Keratinocyte (primary cell): ENCODE measurements around the gene ZC3H4. TPM values are rescaled to one million over a fixed set of nuclear protein-coding genes. Genes with fewer than 3 reads are reported as not detected.

ENCODE experiments used
- DNase-seq: peaks from one replicate; pipeline ENCODE4 v3.0.0-alpha.2; 2011; ENCODE audit warnings: low read depth, missing footprints, low spot score
- FAIRE-seq: peaks from 2 replicates; lab custom pipeline; 2011; peaks lifted over from hg19 to GRCh38; lab: Jason Lieb, UNC
- H2AFZ ChIP-seq: 2 replicates; pipeline ENCODE4 v1.6.0; 2012; ENCODE audit warnings: low read length, control low read depth, inconsistent platforms; ENCODE audit not compliant: control insufficient read depth
- H3K27ac ChIP-seq: 2 replicates; pipeline ENCODE4 v1.5.1; 2011; ENCODE audit warnings: low read length; ENCODE audit not compliant: control insufficient read depth, insufficient read depth
- H3K27me3 ChIP-seq: 3 replicates; pipeline ENCODE4 v1.6.0; 2011; ENCODE audit warnings: low read length; ENCODE audit not compliant: control insufficient read depth, insufficient read depth; ENCODE audit errors: extremely low read depth
- H3K36me3 ChIP-seq, 2 experiments: 2 replicates in 1 of 2; 3 replicates in 1 of 2; pipeline ENCODE4 v1.5.1; 2011; ENCODE audit warnings: low read length in 2 of 2, mild to moderate bottlenecking in 1 of 2; ENCODE audit not compliant: control insufficient read depth in 2 of 2, insufficient read depth in 2 of 2; ENCODE audit errors: extremely low read depth in 1 of 2
- H3K4me1 ChIP-seq: 3 replicates; pipeline ENCODE4 v1.5.1; 2011; ENCODE audit warnings: low read length; ENCODE audit not compliant: control insufficient read depth, insufficient read depth; ENCODE audit errors: extremely low read depth
- H3K4me2 ChIP-seq: 3 replicates; pipeline ENCODE4 v1.6.0; 2011; ENCODE audit warnings: low read depth, low read length; ENCODE audit not compliant: control insufficient read depth, insufficient read depth; ENCODE audit errors: extremely low read depth
- H3K4me3 ChIP-seq, 3 experiments: fragments of 200-600 bp in 1 of 3; sonication (generic) in 1 of 3; 2 replicates in 2 of 3; 3 replicates in 1 of 3; pipeline ENCODE4 v1.5.1; 2011 to 2016; ENCODE audit warnings: low read length in 3 of 3, mild to moderate bottlenecking in 3 of 3, control low read depth in 2 of 3, inconsistent platforms in 1 of 3, low read depth in 1 of 3, mixed read lengths in 1 of 3, mixed run types in 1 of 3, moderate library complexity in 1 of 3; ENCODE audit not compliant: control insufficient read depth in 2 of 3, insufficient read depth in 2 of 3; ENCODE audit errors: extremely low read depth in 1 of 3
- H3K79me2 ChIP-seq: 2 replicates; pipeline ENCODE4 v1.6.0; 2012; ENCODE audit warnings: low read length; ENCODE audit not compliant: control insufficient read depth, insufficient read depth
- H3K9ac ChIP-seq: 3 replicates; pipeline ENCODE4 v1.6.0; 2011; ENCODE audit warnings: low read length; ENCODE audit not compliant: control insufficient read depth, insufficient read depth; ENCODE audit errors: extremely low read depth
- H3K9me1 ChIP-seq: 3 replicates; pipeline ENCODE4 v1.6.0; 2011; ENCODE audit warnings: low read length; ENCODE audit not compliant: control insufficient read depth, insufficient read depth; ENCODE audit errors: extremely low read depth
- H3K9me3 ChIP-seq: 2 replicates; pipeline ENCODE4 v1.5.1; 2012; ENCODE audit warnings: low read depth, low read length; ENCODE audit not compliant: control insufficient read depth
- H4K20me1 ChIP-seq: 3 replicates; pipeline ENCODE4 v1.6.0; 2011; ENCODE audit warnings: low read length; ENCODE audit not compliant: control insufficient read depth, insufficient read depth; ENCODE audit errors: extremely low read depth
- CTCF ChIP-seq, 3 experiments: IDR thresholded peaks in 1 of 3; conservative IDR thresholded peaks in 1 of 3; optimal IDR thresholded peaks in 1 of 3; 2 replicates in 2 of 3; 3 replicates in 1 of 3; pipeline versions ENCODE3 to v1.5.1; 2011; ENCODE audit warnings: low read length in 3 of 3, mild to moderate bottlenecking in 3 of 3, moderate library complexity in 2 of 3, control low read depth in 1 of 3, inconsistent platforms in 1 of 3; ENCODE audit not compliant: insufficient read depth in 2 of 3; ENCODE audit errors: extremely low read depth in 1 of 3
- EZH2 ChIP-seq: IDR thresholded peaks from one replicate; pipeline ENCODE4 v1.6.1; 2012; ENCODE audit warnings: inconsistent platforms, mild to moderate bottlenecking, low read length, moderate library complexity
- dilution Hi-C: fragments of 300-500 bp; cut with MboI; formaldehyde crosslinking; loops from one replicate; pipeline ENCODE4 v1.7.0; 2020; ENCODE audit warnings: low sequenced_read_pairs; ENCODE audit not compliant: extremely low pct_ligation_motif_present
- polyA plus RNA-seq, 5 experiments: library from polyadenylated mRNA; depleted of rRNA in 3 of 5; stranded (reverse) in 3 of 5; stranded (forward) in 1 of 5; unstranded in 1 of 5; fragments of >200 nt; gene quantifications; 1 replicate in 1 of 5; 2 replicates in 3 of 5; 3 replicates in 1 of 5; pipeline versions ENCODE4 v1.2.1 to v1.2.3, GENCODE V29; 2011 to 2012; ENCODE audit warnings: missing spikeins in 2 of 5, low read depth in 1 of 5, low replicate concordance in 1 of 5

ZC3H4 gene
- polyA plus RNA-seq, 1 donor (not counting 4 experiments of a cell fraction or from before 2014, with no cell fraction given), result 5.6 TPM

- no peak for FAIRE-seq
- Histone ChIP-seq H3K4me2 (no peak overlapping the region), H3K9ac (no peak overlapping the region)
These were observed 85.9 kb downstream of the ZC3H4 start for GRCh38 chr19:47027586-47028088.

GRCh38 chr19:47026889-47027288 lies 86.7 kb downstream of the ZC3H4 start:
- H3K4me2 ChIP-seq, result no peak overlapping the region

More at GRCh38 chr19:47027586-47028088, 85.9 kb downstream of the ZC3H4 start:
- Histone ChIP-seq H2AFZ (no peak overlapping the region), H3K4me1 (no peaks in the 10 kb centered on the region), H3K4me3 (no peak overlapping the region), H3K9me1 (no peaks in the 10 kb centered on the region), H3K79me2 (no peaks in the 10 kb centered on the region), H3K9me3 (no peaks in the 10 kb centered on the region), H3K27me3 (peaks cover 29% of the 10 kb centered on the region), H3K27ac (no peak overlapping the region), H4K20me1 (no peaks in the 10 kb centered on the region), H3K36me3 (no peaks in the 10 kb centered on the region)
- dilution Hi-C loops, result no loop called here
- no peak for TF ChIP-seq CTCF (optimal IDR thresholded peaks at IDR 0.05 in 1 of 3, IDR thresholded peaks at IDR 0.05 in 1 of 3, conservative IDR thresholded peaks at IDR 0.05 in 1 of 3; ENCODE audit: extremely low read depth in 1 of 3, insufficient read depth in 2 of 3, low read length in 3 of 3)
- TF ChIP-seq EZH2, result peak; percentile 48
- no peak for DNase-seq

More at GRCh38 chr19:47026889-47027288, 86.7 kb downstream of the ZC3H4 start:
- Histone ChIP-seq H4K20me1 (no peaks in the 10 kb centered on the region), H3K4me1 (no peaks in the 10 kb centered on the region), H3K4me3 (no peak overlapping the region), H3K79me2 (no peaks in the 10 kb centered on the region), H3K9me3 (no peaks in the 10 kb centered on the region), H3K36me3 (no peaks in the 10 kb centered on the region), H3K27me3 (peaks cover 37% of the 10 kb centered on the region), H3K9me1 (no peaks in the 10 kb centered on the region), H3K9ac (no peak overlapping the region), H3K27ac (no peak overlapping the region), H2AFZ (no peak overlapping the region)
- FAIRE-seq (no peak), DNase-seq (no peak)
- no peak for TF ChIP-seq EZH2
- TF ChIP-seq CTCF (optimal IDR thresholded peaks at IDR 0.05 in 1 of 3, IDR thresholded peaks at IDR 0.05 in 1 of 3, conservative IDR thresholded peaks at IDR 0.05 in 1 of 3; ENCODE audit: extremely low read depth in 1 of 3, insufficient read depth in 2 of 3, low read length in 3 of 3), result no peak
- dilution Hi-C loops, result no loop called here
